HCT116 (cell line): ENCODE results near the gene KLK1. TPM values are rescaled to one million over a fixed set of nuclear protein-coding genes. Genes with fewer than 3 reads are reported as not detected.

ENCODE experiments used
- ATAC-seq: fragments of 200-7000 bp; cut with Tn5 transposase; 2 replicates; pipeline ENCODE4 v1.9.1; 2020; ENCODE audit warnings: mild to moderate bottlenecking, moderate library complexity
- BruUV-seq: library from RNA; stranded (reverse); fragments of 400-500 nt; replicated peaks from 2 replicates; lab custom pipeline; 2021; lab: Mats Ljungman, UMichigan
- CTCF ChIA-PET: fragments of 300-600 bp; sonication (Branson Sonifier 250); formaldehyde crosslinking; loops from one replicate; lab custom pipeline; 2021; ENCODE audit warnings: antibody characterized with exemption; lab: Charles Lee
- POLR2A ChIA-PET: fragments of 300-600, 350-600 bp; sonication (Branson Sonifier 250); formaldehyde crosslinking; loops from one replicate; lab custom pipeline; 2021; ENCODE audit warnings: antibody characterized with exemption; lab: Charles Lee
- RAD21 ChIA-PET, 2 experiments: fragments of 300-600 bp; sonication (Branson Sonifier 250); formaldehyde crosslinking; loops; one replicate each; lab custom pipeline; 2023; ENCODE audit warnings: low total read pairs in 2 of 2; ENCODE audit not compliant: uncharacterized antibody in 2 of 2, unreplicated experiment in 2 of 2, low non-redundant PET in 1 of 2; lab: Charles Lee
- DNase-seq: peaks from one replicate; pipeline ENCODE4 v3.0.0-alpha.2; 2010; ENCODE audit warnings: low read depth, low spot score
- H2AFZ ChIP-seq: fragments of 200-600 bp; shearing (Covaris generic), sonication (generic); 2 replicates; pipeline ENCODE4 v1.6.1; 2017; ENCODE audit warnings: low read depth, mixed run types, mixed read lengths, antibody characterized with exemption, low read length; ENCODE audit not compliant: poor library complexity, severe bottlenecking
- H3K27ac ChIP-seq: 2 replicates; pipeline ENCODE4 v1.5.1; 2012; ENCODE audit warnings: low read depth, low read length
- H3K27me3 ChIP-seq: fragments of 200-600 bp; sonication (generic); 2 replicates; pipeline ENCODE4 v1.6.1; 2016; ENCODE audit warnings: mixed run types, low read length, mixed read lengths; ENCODE audit not compliant: insufficient read depth
- H3K36me3 ChIP-seq, 2 experiments: fragments of 200-500 bp in 1 of 2; fragments of 200-600 bp in 1 of 2; sonication (Bioruptor generic) in 1 of 2; sonication (generic) in 1 of 2; 2 replicates each; pipeline versions ENCODE4 v1.5.1 to v1.6.1; 2014 to 2016; ENCODE audit warnings: low read length in 2 of 2, inconsistent platforms in 1 of 2, mixed read lengths in 1 of 2, mixed run types in 1 of 2; ENCODE audit not compliant: insufficient read depth in 2 of 2, control insufficient read depth in 1 of 2
- H3K4me1 ChIP-seq, 2 experiments: fragments of 200-600 bp in 1 of 2; sonication (generic) in 1 of 2; 2 replicates each; pipeline versions ENCODE4 v1.5.1 to v1.6.1; 2012 to 2017; ENCODE audit warnings: low read length in 2 of 2, inconsistent platforms in 1 of 2, mild to moderate bottlenecking in 1 of 2, mixed read lengths in 1 of 2, mixed run types in 1 of 2, moderate library complexity in 1 of 2; ENCODE audit not compliant: insufficient read depth in 2 of 2, control insufficient read depth in 1 of 2
- H3K4me2 ChIP-seq: fragments of 200-600 bp; sonication (generic); 2 replicates; pipeline ENCODE4 v1.6.1; 2017; ENCODE audit warnings: mixed run types, low read length, mixed read lengths
- H3K4me3 ChIP-seq, 2 experiments: fragments of 200-600 bp in 1 of 2; sonication (generic) in 1 of 2; replicated peaks in 1 of 2; 2 replicates each; pipeline ENCODE4 v1.5.1; 2011 to 2016; ENCODE audit warnings: low read length in 2 of 2, control low read depth in 1 of 2, low read depth in 1 of 2, mild to moderate bottlenecking in 1 of 2, mixed read lengths in 1 of 2, mixed run types in 1 of 2
- H3K79me2 ChIP-seq: fragments of 200-600 bp; sonication (generic); 2 replicates; pipeline ENCODE4 v1.6.1; 2017; ENCODE audit warnings: mild to moderate bottlenecking, mixed run types, low read length, moderate library complexity, mixed read lengths; ENCODE audit not compliant: insufficient read depth
- H3K9ac ChIP-seq: fragments of 200-600 bp; sonication (generic); 2 replicates; pipeline ENCODE4 v1.6.1; 2016; ENCODE audit warnings: low read length, mixed read lengths
- H3K9me2 ChIP-seq: fragments of 200-600 bp; sonication (generic), shearing (Covaris generic); 2 replicates; pipeline ENCODE4 v1.6.1; 2017; ENCODE audit warnings: mixed run types, mild to moderate bottlenecking, moderate library complexity; ENCODE audit not compliant: insufficient read depth
- H3K9me3 ChIP-seq, 2 experiments: fragments of 200-500 bp in 1 of 2; fragments of 200-600 bp in 1 of 2; sonication (Bioruptor generic) in 1 of 2; sonication (generic) in 1 of 2; 2 replicates each; pipeline ENCODE4 v1.6.1; 2014 to 2017; ENCODE audit warnings: low read length in 2 of 2, mixed read lengths in 2 of 2, inconsistent platforms in 1 of 2, low read depth in 1 of 2, mild to moderate bottlenecking in 1 of 2, mixed run types in 1 of 2, moderate library complexity in 1 of 2; ENCODE audit not compliant: control insufficient read depth in 1 of 2, insufficient read depth in 1 of 2
- H4K20me1 ChIP-seq: fragments of 200-600 bp; sonication (generic), shearing (Covaris generic); 2 replicates; pipeline ENCODE4 v1.6.1; 2017; ENCODE audit warnings: mixed run types, mild to moderate bottlenecking, moderate library complexity; ENCODE audit not compliant: insufficient read depth
- CEBPB ChIP-seq: IDR thresholded peaks from 2 replicates; pipeline ENCODE4 v1.6.1; 2012; ENCODE audit warnings: low read depth
- EGR1 ChIP-seq: IDR thresholded peaks from 2 replicates; pipeline ENCODE4 v1.6.1; 2012; ENCODE audit warnings: low read depth
- ELF1 ChIP-seq: IDR thresholded peaks from 2 replicates; pipeline ENCODE4 v1.6.1; 2012; ENCODE audit warnings: low read depth, borderline replicate concordance
- EZH2 ChIP-seq: fragments of 200-600 bp; sonication (generic); IDR thresholded peaks from 2 replicates; pipeline ENCODE4 v1.6.1; 2017; ENCODE audit warnings: antibody characterized with exemption, mixed run types
- JUND ChIP-seq: IDR thresholded peaks from 2 replicates; pipeline ENCODE4 v1.6.1; 2012
- POLR2AphosphoS5 ChIP-seq: IDR thresholded peaks from 2 replicates; pipeline ENCODE4 v1.6.1; 2011; ENCODE audit warnings: mild to moderate bottlenecking, low read depth, low read length, moderate library complexity
- SIN3A ChIP-seq: IDR thresholded peaks from 2 replicates; pipeline ENCODE4 v1.6.1; 2012; ENCODE audit warnings: low read depth
- SP1 ChIP-seq: IDR thresholded peaks from 2 replicates; pipeline ENCODE4 v1.6.1; 2012; ENCODE audit warnings: low read depth
- SRF ChIP-seq: IDR thresholded peaks from 2 replicates; pipeline ENCODE4 v1.6.1; 2012; ENCODE audit warnings: low read depth
- TCF7L2 ChIP-seq: IDR thresholded peaks from 2 replicates; pipeline ENCODE4 v1.7.0; 2011; ENCODE audit warnings: borderline replicate concordance, inconsistent platforms; ENCODE audit not compliant: insufficient read depth, insufficient read length; ENCODE audit errors: extremely low read depth
- YY1 ChIP-seq: IDR thresholded peaks from 2 replicates; pipeline ENCODE4 v1.6.1; 2011; ENCODE audit warnings: low read length, low read depth, moderate library complexity, mild to moderate bottlenecking; ENCODE audit not compliant: insufficient replicate concordance; ENCODE audit errors: extremely low read depth
- ZFX ChIP-seq: fragments of 450-650 bp; IDR thresholded peaks from 2 replicates; pipeline ENCODE4 v1.6.1; 2017
- intact Hi-C: fragments of 100-400 bp; cut with micrococcal nuclease; formaldehyde crosslinking; loops from 2 replicates; pipeline ENCODE4 v1.10.0; 2022
- total RNA-seq: library from RNA; stranded (reverse); gene quantifications from one replicate; pipeline ENCODE4 v1.2.1, GENCODE V29; 2021; ENCODE audit not compliant: unreplicated experiment
- TF ChIP-seq, protein P1 (sequence below): IDR thresholded peaks from 2 replicates; pipeline ENCODE4 v1.6.1; 2012

KLK1 gene
- total RNA-seq, 1 experiment from 2014 or later = 3.3 TPM

DNA sequence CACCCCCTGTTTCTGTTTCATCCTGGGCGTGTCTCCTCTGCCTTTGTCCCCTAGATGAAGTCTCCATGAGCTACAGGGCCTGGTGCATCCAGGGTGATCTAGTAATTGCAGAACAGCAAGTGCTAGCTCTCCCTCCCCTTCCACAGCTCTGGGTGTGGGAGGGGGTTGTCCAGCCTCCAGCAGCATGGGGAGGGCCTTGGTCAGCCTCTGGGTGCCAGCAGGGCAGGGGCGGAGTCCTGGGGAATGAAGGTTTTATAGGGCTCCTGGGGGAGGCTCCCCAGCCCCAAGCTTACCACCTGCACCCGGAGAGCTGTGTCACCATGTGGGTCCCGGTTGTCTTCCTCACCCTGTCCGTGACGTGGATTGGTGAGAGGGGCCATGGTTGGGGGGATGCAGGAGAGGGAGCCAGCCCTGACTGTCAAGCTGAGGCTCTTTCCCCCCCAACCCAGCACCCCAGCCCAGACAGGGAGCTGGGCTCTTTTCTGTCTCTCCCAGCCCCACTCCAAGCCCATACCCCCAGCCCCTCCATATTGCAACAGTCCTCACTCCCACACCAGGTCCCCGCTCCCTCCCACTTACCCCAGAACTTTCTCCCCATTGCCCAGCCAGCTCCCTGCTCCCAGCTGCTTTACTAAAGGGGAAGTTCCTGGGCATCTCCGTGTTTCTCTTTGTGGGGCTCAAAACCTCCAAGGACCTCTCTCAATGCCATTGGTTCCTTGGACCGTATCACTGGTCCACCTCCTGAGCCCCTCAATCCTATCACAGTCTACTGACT, 31.2 kb upstream of the KLK1 start, which contains the start of gene KLK3:
KLK3 (plus strand) TSS at position 280 of the 775 bp plus-strand sequence; CDS start at position 321, 41 bp downstream.
- RAD21 ChIA-PET = no interaction called here
- H3K4me1 ChIP-seq = no peaks in the 10 kb centered on the region
- peaks cover 22% of the 10 kb centered on the region; the same call in 1 of the 2 replicates for H3K27me3 ChIP-seq
- no peak within 1 kb of the TSS for H2AFZ ChIP-seq
- no peak within 1 kb of the TSS for H3K27ac ChIP-seq
- ATAC-seq (no peak), DNase-seq (no peak)
- no peak within 1 kb of the TSS for H3K4me3 ChIP-seq
- H4K20me1 ChIP-seq = no peaks in the 10 kb centered on the region
- H3K79me2 ChIP-seq = no peaks in the 10 kb centered on the region
- CTCF ChIA-PET = no interaction called here
- H3K4me2 ChIP-seq = no peak within 1 kb of the TSS
- POLR2A ChIA-PET = no interaction called here
- H3K9me2 ChIP-seq = no peaks in the 10 kb centered on the region
- H3K9ac ChIP-seq = no peak within 1 kb of the TSS
- TF ChIP-seq EZH2 = no peak
- TF ChIP-seq YY1 = no peak
- TF ChIP-seq SP1 = no peak
- no peak for TF ChIP-seq JUND
- no peak for TF ChIP-seq SRF
- TF ChIP-seq ZFX = no peak
- TF ChIP-seq ELF1 = no peak
- TF ChIP-seq POLR2AphosphoS5 = no peak
- TF ChIP-seq TCF7L2 = no peak
- no peak for TF ChIP-seq SIN3A
- TF ChIP-seq EGR1 = no peak
- no peak for TF ChIP-seq CEBPB
- TF ChIP-seq, protein P1, sequence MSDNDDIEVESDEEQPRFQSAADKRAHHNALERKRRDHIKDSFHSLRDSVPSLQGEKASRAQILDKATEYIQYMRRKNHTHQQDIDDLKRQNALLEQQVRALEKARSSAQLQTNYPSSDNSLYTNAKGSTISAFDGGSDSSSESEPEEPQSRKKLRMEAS = no peak
- intact Hi-C loops = no loop called here
- no peaks in the 10 kb centered on the region for H3K9me3 ChIP-seq
- no peaks in the 10 kb centered on the region for H3K36me3 ChIP-seq
- no TSS peak for BruUV-seq
